SK-N-MC (cell line): Measurements from ENCODE around the gene LVRN.
A peak's percentile ranks its signal among the peaks of the same experiment; 100 is the strongest.
"Not testable (repeated sequence)": the region's sequence is repeated elsewhere in the genome, so short reads cannot be mapped to it uniquely, and the experiment has no call there.

ENCODE experiments used
- DNase-seq: peaks from one replicate; pipeline ENCODE4 v3.0.0-alpha.2; 2011; ENCODE audit warnings: low read depth, low spot score
- H3K27ac ChIP-seq: fragments of 200-600 bp; sonication (generic); 2 replicates; pipeline ENCODE4 v1.5.1; 2016; ENCODE audit warnings: mixed run types
- H3K36me3 ChIP-seq: fragments of 200-600 bp; sonication (generic); 2 replicates; pipeline ENCODE4 v1.6.1; 2017; ENCODE audit warnings: antibody characterized with exemption, low read length, mixed read lengths; ENCODE audit not compliant: insufficient read depth
- H3K4me3 ChIP-seq: fragments of 200-600 bp; sonication (generic); 2 replicates; pipeline ENCODE4 v1.5.1; 2016
- H3K9ac ChIP-seq: fragments of 200-600 bp; sonication (generic); 2 replicates; pipeline ENCODE4 v1.8.0; 2017; ENCODE audit warnings: mixed run types, mixed read lengths; ENCODE audit not compliant: insufficient read length
- H3K9me3 ChIP-seq: fragments of 200-600 bp; sonication (generic); 2 replicates; pipeline ENCODE4 v1.6.1; 2017; ENCODE audit warnings: low read depth, mild to moderate bottlenecking, antibody characterized with exemption, low read length, moderate library complexity, mixed read lengths
- EZH2 ChIP-seq: fragments of 200-600 bp; sonication (generic); IDR thresholded peaks from one replicate; pipeline ENCODE4 v1.6.1; 2017; ENCODE audit warnings: antibody characterized with exemption
- FOXP2 ChIP-seq: optimal IDR thresholded peaks from 2 replicates; pipeline ENCODE3; 2011; ENCODE audit warnings: mild to moderate bottlenecking, moderate library complexity; ENCODE audit not compliant: insufficient read depth; ENCODE audit errors: extremely low read length, control extremely low read depth
- POLR2AphosphoS5 ChIP-seq: IDR thresholded peaks from 2 replicates; pipeline ENCODE4 v1.6.1; 2012; ENCODE audit warnings: mild to moderate bottlenecking, low read depth, low read length, borderline replicate concordance

The LVRN gene, protein sequence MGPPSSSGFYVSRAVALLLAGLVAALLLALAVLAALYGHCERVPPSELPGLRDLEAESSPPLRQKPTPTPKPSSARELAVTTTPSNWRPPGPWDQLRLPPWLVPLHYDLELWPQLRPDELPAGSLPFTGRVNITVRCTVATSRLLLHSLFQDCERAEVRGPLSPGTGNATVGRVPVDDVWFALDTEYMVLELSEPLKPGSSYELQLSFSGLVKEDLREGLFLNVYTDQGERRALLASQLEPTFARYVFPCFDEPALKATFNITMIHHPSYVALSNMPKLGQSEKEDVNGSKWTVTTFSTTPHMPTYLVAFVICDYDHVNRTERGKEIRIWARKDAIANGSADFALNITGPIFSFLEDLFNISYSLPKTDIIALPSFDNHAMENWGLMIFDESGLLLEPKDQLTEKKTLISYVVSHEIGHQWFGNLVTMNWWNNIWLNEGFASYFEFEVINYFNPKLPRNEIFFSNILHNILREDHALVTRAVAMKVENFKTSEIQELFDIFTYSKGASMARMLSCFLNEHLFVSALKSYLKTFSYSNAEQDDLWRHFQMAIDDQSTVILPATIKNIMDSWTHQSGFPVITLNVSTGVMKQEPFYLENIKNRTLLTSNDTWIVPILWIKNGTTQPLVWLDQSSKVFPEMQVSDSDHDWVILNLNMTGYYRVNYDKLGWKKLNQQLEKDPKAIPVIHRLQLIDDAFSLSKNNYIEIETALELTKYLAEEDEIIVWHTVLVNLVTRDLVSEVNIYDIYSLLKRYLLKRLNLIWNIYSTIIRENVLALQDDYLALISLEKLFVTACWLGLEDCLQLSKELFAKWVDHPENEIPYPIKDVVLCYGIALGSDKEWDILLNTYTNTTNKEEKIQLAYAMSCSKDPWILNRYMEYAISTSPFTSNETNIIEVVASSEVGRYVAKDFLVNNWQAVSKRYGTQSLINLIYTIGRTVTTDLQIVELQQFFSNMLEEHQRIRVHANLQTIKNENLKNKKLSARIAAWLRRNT

DNA sequence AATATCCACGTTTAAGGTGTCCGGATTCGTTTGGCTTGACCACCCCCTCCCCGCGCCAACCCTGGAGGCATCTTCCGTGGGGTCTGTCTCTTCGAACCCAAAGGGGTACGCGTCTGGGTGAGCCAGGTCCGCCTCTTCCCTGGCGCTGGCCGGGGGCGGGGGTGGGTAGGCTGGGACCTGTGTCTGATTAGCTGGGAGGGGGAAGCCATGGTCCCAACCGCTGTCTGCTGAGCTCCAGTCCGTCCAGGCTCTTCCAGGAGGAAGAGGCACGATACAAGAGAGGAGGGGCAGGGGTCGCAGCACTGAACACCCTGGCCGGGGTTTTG is at the start of gene LVRN:
Gene LVRN, plus strand, starts transcription at position 237 of the 326 bp plus-strand sequence. CDS start 143 bp downstream, outside the sequence.
- Histone ChIP-seq H3K4me3 (peak within 1 kb of the TSS; percentile 78), H3K9me3 (no peaks in the 10 kb centered on the region), H3K36me3 (no peaks in the 10 kb centered on the region), H3K9ac (no peak within 1 kb of the TSS), H3K27ac (peak within 1 kb of the TSS; percentile 91)
- TF ChIP-seq FOXP2 (no peak), POLR2AphosphoS5 (no peak), EZH2 (no peak)
- no peak for DNase-seq

DNA sequence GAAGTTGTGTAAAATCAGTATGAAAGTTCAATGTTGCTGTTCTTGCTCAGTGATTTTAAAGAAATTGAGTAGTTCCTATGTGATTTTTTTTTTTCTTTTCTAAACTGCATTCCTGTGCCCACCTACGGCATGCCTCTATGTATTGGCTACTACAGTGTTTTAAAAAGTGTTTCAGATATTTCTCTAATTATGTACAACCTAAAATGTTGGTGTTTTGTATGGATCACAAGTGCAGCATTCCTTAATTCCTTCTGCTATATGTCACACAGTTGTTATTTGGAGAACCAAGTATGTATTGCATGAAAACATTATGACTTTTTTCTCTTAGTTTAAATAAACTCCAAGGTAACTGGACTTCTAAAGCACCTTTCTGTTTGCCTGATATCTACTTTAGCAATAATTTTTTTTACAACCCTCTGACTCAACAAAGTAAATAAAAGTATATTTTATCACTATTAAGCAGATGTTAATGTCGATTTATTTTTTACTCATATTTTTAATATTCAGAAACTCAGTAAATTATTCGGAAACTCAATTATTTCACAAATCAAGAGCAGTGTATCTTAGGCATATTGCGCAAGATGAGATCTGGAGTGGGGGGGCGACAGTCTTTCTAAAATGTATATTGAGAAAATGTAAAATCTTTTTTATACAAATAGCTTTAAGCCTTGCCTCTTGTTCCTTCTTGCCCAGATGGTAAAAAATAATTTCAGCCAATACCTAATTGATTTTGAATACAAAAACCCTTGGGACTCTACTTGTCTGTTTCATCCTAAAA is 48.5 kb upstream of the LVRN start:
- DNase-seq, H3K9me3 ChIP-seq, H3K4me3 ChIP-seq, H3K36me3 ChIP-seq, H3K27ac ChIP-seq, H3K9ac ChIP-seq: not testable (repeated sequence)

DNA sequence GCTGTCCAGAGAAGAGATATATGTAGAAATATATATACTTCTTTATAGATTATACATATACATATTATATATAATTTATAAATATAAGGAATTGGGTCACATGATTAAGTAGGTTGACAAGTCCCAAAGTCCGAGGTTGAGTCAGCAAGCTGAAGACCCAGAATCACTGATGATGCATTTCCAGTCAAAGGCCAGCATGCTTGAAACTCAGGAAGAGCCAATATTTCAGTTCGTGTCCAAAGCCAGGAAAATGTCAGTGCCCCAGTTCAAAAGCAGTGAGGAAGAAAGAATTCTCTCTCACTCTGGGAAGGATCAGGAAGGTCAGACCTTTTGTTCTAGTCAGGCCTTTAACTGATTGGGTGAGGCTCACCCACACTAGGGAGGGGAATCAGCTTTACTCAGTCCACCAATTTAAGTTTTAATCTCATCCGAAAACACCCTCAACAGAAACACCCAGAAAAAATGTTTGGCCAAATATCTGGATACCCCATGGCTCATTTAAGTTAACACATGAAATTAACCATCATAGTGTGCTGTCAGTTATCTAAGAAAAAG is 42.0 kb upstream of the LVRN start:
- TF ChIP-seq FOXP2 (no peak), POLR2AphosphoS5 (no peak), EZH2 (no peak)
- no peak for DNase-seq
- Histone ChIP-seq H3K9me3 (no peaks in the 10 kb centered on the region), H3K4me3 (no peak overlapping the region), H3K27ac (no peak overlapping the region), H3K9ac (no peak overlapping the region), H3K36me3 (no peaks in the 10 kb centered on the region)

DNA sequence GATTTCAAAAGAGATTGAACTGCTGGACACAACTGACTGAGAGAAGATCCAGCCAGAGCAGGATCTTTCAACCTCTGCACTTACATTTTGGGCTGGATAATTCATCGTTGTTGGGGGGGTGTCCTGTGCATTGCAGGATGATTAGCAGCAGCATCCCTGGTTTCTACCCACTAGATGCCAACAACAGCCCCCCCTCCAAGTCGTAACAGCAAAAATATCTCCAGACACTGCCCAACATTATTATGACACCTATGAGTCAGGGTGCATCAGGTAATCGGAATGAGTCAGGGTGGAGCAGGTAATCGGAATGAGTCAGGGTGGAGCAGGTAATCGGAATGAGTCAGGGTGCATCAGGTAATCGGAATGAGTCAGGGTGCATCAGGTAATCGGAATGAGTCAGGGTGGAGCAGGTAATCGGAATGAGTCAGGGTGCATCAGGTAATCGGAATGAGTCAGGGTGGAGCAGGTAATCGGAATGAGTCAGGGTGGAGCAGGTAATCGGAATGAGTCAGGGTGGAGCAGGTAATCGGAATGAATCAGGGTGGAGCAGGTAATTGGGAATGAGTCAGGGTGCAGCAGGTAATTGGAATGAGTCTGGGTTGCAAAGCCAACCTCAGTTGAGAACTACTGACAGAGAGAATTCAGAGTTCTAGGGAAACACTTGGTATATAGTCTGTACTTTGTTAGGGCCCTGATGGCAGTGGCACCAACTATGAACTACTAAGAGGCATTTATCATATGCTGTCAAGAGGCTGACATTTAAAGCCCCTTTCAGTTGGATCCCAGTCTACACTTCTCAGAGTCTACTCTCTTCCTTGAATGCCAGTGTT is 33.5 kb upstream of the LVRN start:
- H3K36me3 ChIP-seq, H3K9ac ChIP-seq, H3K9me3 ChIP-seq, H3K27ac ChIP-seq, DNase-seq, H3K4me3 ChIP-seq: not testable (repeated sequence)

DNA sequence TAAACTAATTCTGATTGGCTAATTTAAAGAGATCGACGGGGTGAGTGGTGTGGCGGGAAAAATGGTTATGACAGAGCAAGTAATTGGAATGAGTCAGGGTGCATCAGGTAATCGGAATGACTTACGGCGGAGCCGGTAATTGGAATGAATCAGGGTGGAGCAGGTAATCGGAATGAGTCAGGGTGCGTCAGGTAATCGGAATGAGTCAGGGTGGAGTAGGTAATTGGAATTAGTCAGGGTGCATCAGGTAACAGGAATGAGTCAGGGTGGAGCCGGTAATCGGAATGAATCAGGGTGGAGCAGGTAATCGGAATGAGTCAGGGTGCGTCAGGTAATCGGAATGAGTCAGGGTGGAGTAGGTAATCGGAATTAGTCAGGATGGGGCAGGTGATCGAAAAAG is 32.1 kb upstream of the LVRN start:
- DNase-seq, H3K9ac ChIP-seq, H3K4me3 ChIP-seq, H3K9me3 ChIP-seq, H3K36me3 ChIP-seq, H3K27ac ChIP-seq: not testable (repeated sequence)

DNA sequence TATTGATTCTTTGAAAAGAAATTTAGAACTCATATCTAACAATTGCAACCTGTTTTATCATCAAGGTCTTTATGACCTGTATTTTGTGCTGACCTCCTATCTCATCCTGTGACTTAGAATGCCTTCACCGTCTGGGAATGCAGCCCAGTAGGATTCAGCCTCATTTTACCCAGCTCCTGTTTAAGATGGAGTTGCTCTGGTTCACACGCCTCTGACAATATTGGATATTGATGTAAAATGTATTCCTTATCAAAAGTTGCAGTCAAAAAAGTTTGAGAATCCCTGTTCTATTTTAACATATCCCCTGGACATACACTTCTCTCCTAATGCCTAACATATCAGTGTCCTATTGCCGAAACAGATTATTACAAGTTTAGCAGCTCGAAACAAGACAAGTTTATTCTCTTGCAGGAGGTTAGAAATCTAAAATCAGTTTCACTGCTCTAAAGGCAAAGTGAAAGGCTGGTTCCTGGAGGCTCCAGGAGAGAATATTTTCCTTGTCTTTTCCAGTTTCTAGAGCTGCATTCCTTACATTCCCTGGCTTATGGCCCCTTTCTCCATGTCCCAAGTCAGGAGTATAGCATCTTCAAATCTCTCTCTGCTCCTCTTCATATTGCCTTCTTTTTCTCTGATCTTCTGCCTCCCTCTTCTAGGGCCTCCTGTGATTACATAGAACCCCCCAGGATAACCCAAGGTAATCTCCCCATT is 31.5 kb upstream of the LVRN start:
- Histone ChIP-seq H3K9me3 (no peaks in the 10 kb centered on the region), H3K27ac (no peak overlapping the region), H3K36me3 (no peaks in the 10 kb centered on the region), H3K9ac (no peak overlapping the region), H3K4me3 (no peak overlapping the region)
- TF ChIP-seq POLR2AphosphoS5 (no peak), FOXP2 (no peak), EZH2 (no peak)
- no peak for DNase-seq

DNA sequence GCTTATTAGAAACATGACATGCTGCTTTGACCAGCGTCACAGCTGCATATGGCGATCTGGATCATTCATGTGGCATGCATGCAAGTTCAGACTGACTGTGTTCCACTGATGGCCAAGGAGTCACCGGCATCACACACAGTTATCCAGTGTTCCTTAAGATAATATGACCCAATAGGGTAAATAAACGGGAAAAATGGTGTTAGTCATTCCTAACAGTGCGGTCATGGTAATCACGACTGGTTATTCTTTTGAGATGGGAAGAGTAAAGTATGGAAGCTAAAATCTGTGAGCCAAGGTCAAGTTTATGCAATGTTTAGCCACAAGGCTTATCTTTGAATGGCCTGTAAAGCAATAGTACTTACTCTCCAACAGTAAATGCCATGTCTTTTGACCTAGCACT is 29.3 kb upstream of the LVRN start:
- Histone ChIP-seq H3K9me3 (no peaks in the 10 kb centered on the region), H3K27ac (no peak overlapping the region), H3K4me3 (no peak overlapping the region), H3K36me3 (no peaks in the 10 kb centered on the region), H3K9ac (no peak overlapping the region)
- DNase-seq = no peak
- TF ChIP-seq POLR2AphosphoS5 (no peak), FOXP2 (no peak), EZH2 (no peak)
